ENCODE measurements around the gene NOS1.
"Not testable (repeated sequence)": the region's sequence is repeated elsewhere in the genome, so short reads cannot be mapped to it uniquely, and the experiment has no call there.

NOS1 gene

GRCh38 chr12:117243488-117243887, 117.9 kb downstream of the NOS1 start:
- no peak for DNase-seq

DNA sequence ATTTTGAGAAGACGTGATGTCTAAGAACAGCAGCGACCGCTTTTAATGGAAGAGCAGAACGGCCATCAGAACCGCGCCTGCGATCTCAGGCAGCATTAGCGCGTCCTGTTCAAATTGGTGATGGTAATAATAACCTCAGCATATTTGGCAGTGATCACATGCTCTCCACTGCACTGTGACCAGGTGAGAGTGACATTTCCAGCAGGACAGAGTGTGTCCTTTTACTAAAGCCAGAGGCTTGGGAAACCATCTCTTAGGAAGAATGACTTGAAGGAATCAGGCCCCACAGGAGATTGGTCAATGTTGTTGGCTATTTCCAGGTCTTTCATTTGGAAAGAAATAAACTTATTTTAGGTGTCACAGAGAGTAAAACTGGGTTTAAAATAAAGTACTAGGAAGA, 119.7 kb downstream of the NOS1 start:
- DNase-seq = no peak

DNA sequence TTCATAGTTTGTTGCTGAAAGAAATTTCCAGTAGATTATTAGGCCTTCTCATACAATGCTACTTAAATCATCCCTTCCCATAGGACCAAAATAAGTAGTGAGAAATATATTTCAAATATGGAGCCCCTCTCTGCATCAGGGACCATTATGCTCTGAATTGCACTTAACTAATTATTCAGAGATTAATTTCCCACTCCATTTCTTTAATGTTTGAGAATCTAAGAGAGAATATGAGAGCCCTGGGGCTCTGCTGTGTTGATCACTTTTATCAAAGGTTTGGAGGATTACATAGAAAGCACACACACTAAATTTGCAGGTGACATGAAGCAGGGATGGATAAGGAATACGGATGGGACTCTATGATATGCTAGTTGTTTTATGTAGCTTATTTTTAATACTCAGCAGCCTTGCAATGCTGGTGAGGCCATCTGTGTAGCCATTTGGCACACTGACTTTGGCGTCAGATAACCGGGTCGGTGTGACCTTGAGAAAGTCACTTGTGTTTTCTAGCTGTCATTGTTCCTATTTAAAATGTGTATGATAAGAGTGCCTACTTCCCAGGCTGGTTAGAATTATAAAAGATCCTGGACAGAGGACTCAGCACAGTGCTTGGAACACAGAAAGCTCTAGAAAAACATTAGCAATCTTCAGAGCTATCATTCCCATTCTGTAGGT, 121.2 kb downstream of the NOS1 start:
- no peak for DNase-seq

DNA sequence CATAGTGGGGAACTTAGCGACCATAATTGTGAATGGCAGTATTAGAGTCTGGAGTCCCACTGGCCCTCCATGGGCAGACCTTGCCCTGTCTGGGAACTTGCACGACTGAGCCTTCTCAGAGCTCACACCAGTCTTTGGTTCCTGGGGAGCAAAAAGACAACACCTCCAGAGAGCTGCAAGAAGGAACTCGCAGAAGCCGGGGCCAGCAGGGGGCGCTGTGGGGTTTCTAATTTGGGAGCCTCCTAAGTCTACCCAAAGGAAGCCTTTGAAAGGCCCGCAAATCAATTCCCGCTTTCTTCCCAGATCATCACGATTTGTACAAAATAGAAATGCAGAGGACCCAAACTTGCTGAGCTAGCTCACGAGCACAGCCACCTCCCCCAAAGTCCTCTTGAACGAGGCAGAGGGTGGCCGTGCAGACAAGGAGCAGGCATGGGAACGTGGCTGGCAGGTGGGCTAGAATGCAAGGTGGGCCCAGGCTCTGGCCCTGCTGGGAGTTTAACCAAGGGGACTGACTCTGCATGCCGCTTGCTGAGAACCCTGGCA, 124.9 kb downstream of the NOS1 start:
- peak; percentile 74 for DNase-seq

GRCh38 chr12:117235261-117235660, 126.2 kb downstream of the NOS1 start:
- no peak for DNase-seq

GRCh38 chr12:117234441-117234840, 127.0 kb downstream of the NOS1 start:
- no peak for DNase-seq

- DNase-seq = no peak
Observed at GRCh38 chr12:117231750-117232149, 129.7 kb downstream of the NOS1 start.

DNA sequence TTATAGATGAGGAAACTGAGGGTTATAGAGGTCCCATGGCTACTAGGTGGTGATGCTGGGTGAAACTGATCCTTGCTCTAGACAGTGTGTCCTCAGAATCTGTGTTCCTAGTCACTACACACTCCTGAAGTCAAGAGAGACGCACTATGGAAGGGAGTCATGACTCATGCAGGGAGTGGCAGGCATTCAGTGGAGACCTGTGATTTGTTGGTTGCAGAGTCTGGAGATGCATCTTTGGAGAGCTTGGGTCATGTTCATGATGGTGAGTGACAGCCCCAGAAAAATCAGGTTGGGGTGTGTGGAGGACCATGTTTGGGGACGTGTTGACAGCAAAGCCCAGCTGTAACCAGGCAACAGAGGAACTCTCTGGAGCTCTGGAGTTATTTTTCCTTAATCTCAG, 133.2 kb downstream of the NOS1 start:
- no peak for DNase-seq

- no peak for DNase-seq
Observed at GRCh38 chr12:117227000-117227653, 134.3 kb downstream of the NOS1 start.

DNA sequence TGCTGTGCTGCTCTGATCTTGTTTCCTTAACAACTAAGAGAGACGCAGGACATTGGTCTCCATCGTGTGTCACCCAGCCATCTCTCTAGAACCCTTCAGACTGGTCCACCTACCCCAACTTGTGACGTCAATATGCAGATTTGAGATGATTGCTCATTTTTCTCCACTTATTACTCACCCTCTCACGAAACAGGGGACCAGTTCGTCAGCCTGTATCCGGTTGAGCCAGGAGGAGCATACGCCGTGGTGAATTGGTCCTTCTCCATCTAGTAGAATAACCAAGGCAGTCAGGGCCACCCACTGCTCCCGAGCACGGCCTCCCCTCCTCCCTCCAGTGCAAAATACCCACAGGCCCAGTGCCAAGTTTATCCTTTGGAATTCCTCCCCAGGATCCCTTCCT, 134.9 kb downstream of the NOS1 start:
- DNase-seq = no peak

DNA sequence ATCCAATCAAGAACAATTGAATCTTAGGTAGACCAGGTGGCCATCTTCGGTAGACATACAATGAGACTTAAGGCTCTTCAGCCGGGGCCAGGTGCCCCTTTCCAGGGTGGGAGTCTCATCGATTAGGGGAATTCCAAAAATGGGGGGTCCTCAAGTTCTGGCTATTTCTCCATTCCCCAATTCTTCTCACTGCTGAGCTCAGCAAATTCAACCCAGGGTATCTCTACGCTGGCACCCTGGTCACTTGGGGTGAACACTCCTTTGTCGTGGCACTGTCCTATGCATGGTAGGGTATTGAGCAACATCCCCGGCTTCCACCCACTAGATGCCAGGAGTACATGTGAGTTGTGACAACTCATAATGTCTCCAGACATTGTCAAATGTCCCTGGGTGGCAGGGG, 136.2 kb downstream of the NOS1 start:
- no peak for DNase-seq

- DNase-seq = not testable (repeated sequence)
Observed at GRCh38 chr12:117220947-117221346, 140.5 kb downstream of the NOS1 start.

DNA sequence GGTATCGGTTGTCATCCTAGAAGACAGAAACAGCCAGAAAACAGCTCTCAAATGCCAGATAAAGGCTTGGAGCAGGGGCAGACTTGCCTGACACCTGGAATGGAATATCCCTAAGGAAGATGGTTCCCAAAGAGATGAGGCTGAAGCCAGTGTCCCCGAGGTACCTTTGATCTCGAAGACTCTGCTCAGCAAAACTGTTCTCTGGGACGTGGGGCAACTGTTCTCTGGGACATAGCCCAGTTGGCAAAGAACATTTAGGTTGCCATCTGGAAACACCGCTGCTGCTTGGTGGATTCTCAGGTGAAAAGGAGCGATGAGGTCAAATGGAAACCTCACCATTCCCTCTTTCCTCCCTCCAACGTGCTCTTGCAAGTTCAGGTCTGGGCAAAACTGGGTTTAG, 143.3 kb downstream of the NOS1 start:
- DNase-seq = no peak

DNA sequence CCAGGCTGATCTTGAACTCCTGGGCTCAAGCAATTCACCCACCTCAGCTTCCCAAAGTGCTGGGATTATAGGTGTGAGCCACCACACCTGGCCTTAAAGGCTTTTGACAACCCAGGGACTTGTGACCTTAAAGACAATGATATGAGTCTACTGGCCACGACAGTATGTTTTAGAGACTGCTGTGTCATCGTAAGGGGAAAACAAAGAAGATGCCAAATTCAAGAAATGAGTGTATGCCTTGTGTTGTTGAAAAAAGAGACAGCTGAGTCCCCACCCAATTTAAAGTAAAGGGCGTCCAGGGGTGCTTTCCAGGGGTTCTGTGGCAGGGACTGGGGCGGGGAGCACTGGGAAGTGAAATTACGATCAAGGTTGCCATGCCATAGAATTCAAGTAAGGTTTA, 144.7 kb downstream of the NOS1 start:
- no peak for DNase-seq

- DNase-seq = no peak
Observed at GRCh38 chr12:117214797-117215196, 146.6 kb downstream of the NOS1 start.

- no peak for DNase-seq
Observed at GRCh38 chr12:117213295-117213808, 148.1 kb downstream of the NOS1 start.

DNA sequence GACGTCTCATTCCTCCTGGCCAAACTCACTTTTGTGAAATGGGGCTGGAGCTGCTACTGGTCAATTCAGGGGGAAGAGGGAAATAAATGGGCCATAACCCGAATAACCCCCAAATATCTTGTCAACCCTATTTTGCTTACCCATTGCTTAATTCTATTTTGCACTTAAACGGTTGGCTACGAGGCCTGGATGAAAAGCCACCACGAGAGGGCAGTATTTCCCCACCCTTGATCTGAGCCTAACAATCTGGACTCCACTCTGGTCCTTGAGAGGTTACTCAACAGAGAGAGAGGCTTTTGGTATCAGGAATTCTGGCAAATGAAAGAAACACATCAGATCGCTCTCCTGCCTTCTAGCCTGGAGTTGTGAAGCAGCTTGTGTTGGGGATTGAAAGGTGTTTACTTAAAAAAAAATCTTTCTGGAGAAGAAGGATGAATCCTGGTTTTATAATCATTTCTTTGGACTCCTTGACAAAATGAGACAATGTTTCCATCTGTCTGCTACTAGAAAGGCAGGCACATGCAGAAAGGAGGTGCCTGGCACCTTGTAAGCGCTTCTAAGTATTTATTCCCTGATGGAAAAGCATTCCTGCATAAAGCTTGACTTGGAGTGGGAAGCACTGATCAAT, 148.7 kb downstream of the NOS1 start:
- peak; percentile 60 for DNase-seq

GRCh38 chr12:117210266-117210918, 151.0 kb downstream of the NOS1 start:
- DNase-seq = no peak

- DNase-seq = no peak
Observed at GRCh38 chr12:117209626-117210025, 151.8 kb downstream of the NOS1 start.

DNA sequence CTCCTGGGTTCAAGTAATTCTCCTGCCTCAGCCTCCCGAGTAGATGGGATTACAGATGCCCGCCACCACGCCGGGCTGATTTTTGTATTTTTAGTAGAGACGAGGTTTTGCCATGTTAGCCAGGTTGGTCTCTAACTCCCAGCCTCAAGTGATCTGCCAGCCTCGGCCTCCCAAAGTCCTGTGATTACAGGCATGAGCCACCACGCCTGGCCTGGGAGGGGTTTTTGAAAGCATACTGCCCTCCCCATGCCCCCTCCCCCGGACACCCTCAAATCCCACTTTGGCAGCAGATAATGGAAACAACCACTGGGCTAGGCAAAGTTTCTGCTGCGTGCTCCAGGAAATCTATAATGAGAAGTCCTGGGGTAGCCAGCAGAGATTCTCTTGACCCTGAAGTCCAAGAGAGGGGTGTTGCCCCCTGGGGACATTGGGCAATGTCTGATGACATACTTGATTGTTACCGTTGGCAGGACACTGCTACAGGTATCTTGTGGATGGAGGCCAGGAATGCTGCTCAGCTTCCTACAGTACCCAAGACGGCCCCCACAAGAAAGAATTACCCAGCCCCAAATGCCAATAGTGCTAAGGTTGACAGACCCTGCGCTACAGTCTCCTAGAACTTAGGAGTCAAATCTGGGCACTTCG, 152.5 kb downstream of the NOS1 start:
- DNase-seq = no peak

DNA sequence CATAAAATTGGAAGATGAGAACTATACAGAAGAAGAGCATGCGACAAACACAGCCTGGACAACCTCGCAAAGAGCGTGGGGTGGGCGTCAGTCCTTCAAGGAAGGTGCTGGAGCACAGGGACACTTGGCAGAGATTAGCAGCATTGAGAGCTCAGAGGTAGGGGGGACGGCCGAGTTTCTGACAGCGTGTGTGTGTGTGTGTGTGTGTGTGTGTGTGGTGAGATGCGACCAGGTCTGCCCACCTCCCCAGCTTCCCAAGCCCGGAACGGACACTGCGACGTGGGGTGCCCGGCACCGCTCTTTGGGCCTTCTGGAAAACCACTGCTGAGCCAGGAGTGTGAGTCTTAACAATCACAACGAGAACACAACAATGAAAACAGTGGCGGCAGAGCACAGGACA, 153.2 kb downstream of the NOS1 start:
- no peak for DNase-seq

DNA sequence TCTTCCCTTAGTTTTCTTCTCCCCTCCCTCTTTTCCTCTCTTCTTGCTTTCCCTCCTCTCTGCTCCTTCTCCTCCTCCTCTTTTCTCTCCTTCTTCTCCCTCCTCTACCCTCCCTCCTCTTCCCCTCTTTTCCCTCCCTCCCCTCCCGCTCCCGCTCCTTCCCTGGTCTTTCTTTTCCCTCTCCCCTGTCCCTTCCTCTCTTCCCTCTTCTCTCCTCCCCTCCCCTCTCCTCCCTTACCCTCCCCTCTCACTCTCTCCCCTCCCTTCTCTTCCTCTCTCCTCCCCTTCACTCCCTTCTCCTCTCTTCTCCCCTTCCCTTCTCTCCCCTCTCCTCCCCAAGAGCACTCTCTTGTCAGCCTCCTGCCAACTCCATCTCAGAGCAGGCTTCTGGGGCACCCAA, 153.8 kb downstream of the NOS1 start:
- no peak for DNase-seq

GRCh38 chr12:117202556-117202955, 158.9 kb downstream of the NOS1 start:
- no peak for DNase-seq
